Measurements from ENCODE around the gene APMAP. TPM values are rescaled to one million over a fixed set of nuclear protein-coding genes. Genes with fewer than 3 reads are reported as not detected.

Gene APMAP
- total RNA-seq, 2 donors from 2014 or later = 70.5 to 93.8 TPM

DNA sequence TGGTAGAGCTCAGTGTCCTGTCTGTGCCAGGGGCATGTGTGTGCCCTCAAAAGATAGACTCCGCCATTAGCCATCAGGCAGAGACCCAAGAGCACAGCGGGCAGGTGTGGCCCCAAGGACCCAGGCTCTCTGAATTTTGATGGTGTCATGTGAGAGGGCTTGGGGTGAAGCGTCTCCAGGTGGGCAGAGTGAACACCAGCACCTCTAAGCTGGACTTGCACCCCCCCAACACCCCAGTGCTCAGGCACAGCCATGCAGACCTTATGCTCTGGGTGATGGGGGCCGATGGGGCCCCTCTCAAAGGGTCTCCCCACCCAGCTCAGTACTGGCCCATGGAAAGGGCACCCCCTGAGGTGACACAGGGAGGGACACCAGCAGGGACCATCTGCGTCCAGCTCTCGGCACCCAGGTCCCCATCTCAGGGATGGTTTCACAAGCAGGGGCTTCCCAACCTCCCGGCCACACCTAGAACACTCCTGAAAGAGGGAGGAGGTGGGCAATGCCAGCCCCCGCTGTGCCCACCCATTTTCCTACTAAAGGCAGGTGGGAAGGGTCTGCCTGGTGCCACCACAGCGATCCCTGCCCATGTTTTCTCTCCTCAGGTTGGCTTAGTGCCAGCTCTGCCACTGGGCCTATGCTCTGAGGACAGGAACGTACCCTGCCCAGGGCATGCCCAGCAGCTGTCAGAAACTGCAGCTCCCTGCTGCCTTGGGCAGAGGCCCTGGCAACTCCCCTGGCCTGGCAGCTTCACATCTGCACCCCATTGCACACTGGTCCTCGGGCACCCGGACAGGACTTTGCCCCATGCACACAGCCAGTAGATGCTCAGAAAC lies 40.0 kb downstream of the APMAP start:
- H3K36me3 ChIP-seq = no peaks in the 10 kb centered on the region
- no peak overlapping the region for H3K4me3 ChIP-seq
- WGBS = 75% methylated on average over 12 of the region's 12 CpGs
- TF ChIP-seq POLR2A (IDR thresholded peaks at IDR 0.05) (no peak), POLR2AphosphoS5 (IDR thresholded peaks at IDR 0.05) (no peak)
- TF ChIP-seq, protein P1, sequence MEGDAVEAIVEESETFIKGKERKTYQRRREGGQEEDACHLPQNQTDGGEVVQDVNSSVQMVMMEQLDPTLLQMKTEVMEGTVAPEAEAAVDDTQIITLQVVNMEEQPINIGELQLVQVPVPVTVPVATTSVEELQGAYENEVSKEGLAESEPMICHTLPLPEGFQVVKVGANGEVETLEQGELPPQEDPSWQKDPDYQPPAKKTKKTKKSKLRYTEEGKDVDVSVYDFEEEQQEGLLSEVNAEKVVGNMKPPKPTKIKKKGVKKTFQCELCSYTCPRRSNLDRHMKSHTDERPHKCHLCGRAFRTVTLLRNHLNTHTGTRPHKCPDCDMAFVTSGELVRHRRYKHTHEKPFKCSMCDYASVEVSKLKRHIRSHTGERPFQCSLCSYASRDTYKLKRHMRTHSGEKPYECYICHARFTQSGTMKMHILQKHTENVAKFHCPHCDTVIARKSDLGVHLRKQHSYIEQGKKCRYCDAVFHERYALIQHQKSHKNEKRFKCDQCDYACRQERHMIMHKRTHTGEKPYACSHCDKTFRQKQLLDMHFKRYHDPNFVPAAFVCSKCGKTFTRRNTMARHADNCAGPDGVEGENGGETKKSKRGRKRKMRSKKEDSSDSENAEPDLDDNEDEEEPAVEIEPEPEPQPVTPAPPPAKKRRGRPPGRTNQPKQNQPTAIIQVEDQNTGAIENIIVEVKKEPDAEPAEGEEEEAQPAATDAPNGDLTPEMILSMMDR (IDR thresholded peaks at IDR 0.05) = no peak
- intact Hi-C loops (cut with DNase I) = no loop called here
- H3K9me3 ChIP-seq = no peaks in the 10 kb centered on the region
- H3K27ac ChIP-seq = no peak overlapping the region
- H3K4me1 ChIP-seq (replicated peaks) = no peaks in the 10 kb centered on the region
- no peak for DNase-seq (ENCODE audit: low spot score)
- no peaks in the 10 kb centered on the region for H3K27me3 ChIP-seq (replicated peaks; ENCODE audit: insufficient read depth)

DNA sequence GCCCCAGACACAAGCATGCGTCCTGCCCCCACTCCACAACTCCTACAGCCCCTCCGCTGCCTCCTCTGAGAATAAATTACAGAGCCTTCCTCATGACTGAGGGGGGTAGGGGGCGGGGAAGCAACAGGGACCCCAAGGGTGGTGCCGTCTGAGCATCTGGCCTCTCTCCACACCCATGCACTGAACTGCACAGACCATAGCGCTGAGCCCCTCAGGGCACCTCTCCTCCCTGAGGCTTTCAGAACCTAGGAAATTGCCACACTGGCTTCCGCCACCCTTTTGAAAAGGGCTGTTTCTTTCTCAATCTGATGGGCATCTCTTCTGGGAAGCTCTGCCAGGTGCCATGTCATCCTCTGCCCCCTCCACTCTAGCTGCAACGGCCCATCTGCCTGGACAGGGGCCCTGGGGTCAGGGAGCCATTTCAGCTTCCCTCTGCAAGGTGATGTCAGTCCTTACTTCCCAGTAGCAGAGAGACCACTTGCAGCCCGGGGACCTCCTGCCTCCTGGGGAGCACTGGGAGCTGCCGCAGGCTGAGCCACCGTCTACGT lies 40.9 kb downstream of the APMAP start:
- WGBS = 53% methylated on average over 11 of the region's 11 CpGs

DNA sequence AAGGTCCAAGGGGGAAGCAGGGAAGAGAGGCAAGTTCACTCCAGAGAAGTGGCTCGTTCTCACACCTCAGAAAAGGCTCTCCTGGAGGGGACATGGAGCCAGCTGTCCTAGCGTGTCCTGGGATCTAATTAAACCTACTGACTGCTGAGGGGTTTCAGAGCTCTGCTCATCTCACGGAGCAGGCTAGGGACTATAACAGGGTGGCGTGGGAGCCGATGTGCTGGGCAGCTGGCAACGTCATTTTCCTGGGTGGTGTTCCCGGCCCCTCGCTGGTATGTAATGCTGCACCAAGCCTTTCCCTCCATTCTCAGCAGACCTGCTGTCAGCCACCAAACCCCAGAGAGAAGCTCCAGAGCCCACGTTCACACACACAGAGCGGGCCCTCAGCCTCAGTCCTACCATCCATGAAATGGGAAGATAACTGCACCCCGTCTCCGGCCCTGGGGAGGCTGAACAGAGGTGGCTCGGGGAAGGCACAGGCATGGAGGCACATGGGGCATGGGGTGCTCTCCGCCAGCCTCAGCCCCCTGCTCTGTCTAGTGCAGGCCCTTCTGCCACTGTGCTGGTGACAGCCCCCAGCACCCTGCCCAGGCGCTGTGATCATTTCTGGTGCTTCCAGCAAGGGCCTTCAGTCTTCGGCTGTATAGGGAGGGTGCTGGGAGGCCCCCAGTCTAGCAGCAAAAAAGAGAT lies 41.6 kb downstream of the APMAP start:
- Histone ChIP-seq H3K36me3 (no peaks in the 10 kb centered on the region), H3K4me3 (no peak overlapping the region), H3K9me3 (no peaks in the 10 kb centered on the region), H3K4me1 (replicated peaks) (no peaks in the 10 kb centered on the region), H3K27me3 (replicated peaks; ENCODE audit: insufficient read depth) (no peaks in the 10 kb centered on the region), H3K27ac (no peak overlapping the region)
- WGBS = 72% methylated on average over 16 of the region's 16 CpGs
- intact Hi-C loops (cut with DNase I) = no loop called here
- no peak for DNase-seq (ENCODE audit: low spot score)
- no peak for TF ChIP-seq POLR2A (IDR thresholded peaks at IDR 0.05)
- TF ChIP-seq POLR2AphosphoS5 (IDR thresholded peaks at IDR 0.05) = no peak
- TF ChIP-seq, protein P1 (IDR thresholded peaks at IDR 0.05) = no peak

More for the DNA sequence above, 40.9 kb downstream of the APMAP start:
- intact Hi-C loops (cut with DNase I) = no loop called here
- Histone ChIP-seq H3K4me1 (replicated peaks) (no peaks in the 10 kb centered on the region), H3K4me3 (no peak overlapping the region), H3K36me3 (no peaks in the 10 kb centered on the region), H3K9me3 (no peaks in the 10 kb centered on the region), H3K27ac (no peak overlapping the region), H3K27me3 (replicated peaks; ENCODE audit: insufficient read depth) (no peaks in the 10 kb centered on the region)
- TF ChIP-seq, protein P1 (IDR thresholded peaks at IDR 0.05) = no peak
- no peak for TF ChIP-seq POLR2AphosphoS5 (IDR thresholded peaks at IDR 0.05)
- no peak for TF ChIP-seq POLR2A (IDR thresholded peaks at IDR 0.05)
- DNase-seq (ENCODE audit: low spot score) = no peak

DNA sequence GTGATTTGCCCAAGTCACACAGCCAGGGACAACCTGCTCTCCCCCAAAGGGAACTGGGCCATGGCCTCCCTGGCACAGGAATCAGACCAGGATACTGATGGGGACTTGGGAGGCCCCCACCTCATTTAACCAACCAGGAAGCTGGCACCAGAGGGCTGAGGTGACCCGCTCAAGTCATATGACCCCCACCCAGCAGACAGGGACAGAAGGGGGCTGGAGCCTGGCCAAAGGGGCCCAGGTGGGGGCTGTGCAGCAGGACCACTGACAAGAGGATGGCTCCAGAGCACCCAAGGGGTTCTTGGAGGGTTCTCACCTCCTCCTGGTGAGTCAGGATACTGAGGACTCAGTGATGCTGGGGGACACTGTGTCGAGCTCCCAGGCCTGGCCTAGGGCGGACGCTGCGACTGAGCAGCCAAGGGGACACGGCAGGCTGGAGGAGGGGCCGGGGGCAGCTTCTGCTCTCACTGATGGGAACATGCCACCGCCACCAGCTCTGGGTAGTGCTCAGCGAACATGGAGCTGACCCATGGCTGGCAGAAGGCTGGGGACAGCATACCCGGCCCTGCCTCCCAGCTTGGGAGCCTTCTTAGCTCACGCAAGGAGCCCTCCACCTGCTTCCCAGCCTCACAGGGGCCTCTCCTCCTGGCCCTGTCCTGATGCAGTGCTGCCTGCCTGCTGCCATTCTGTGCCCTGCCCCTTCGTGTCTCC lies 42.3 kb downstream of the APMAP start:
- 70% methylated on average over 12 of the region's 12 CpGs for WGBS
- no peak for DNase-seq (ENCODE audit: low spot score)
- Histone ChIP-seq H3K4me3 (no peak overlapping the region), H3K27me3 (replicated peaks; ENCODE audit: insufficient read depth) (no peaks in the 10 kb centered on the region), H3K9me3 (no peaks in the 10 kb centered on the region), H3K4me1 (replicated peaks) (no peaks in the 10 kb centered on the region), H3K27ac (no peak overlapping the region), H3K36me3 (no peaks in the 10 kb centered on the region)
- TF ChIP-seq POLR2AphosphoS5 (IDR thresholded peaks at IDR 0.05) (no peak), POLR2A (IDR thresholded peaks at IDR 0.05) (no peak)
- TF ChIP-seq, protein P1 (IDR thresholded peaks at IDR 0.05) = no peak
- intact Hi-C loops (cut with DNase I) = no loop called here

Data from prostate gland (tissue), 2 donors.